ENCODE measurements around the gene TMC4.
A peak's percentile ranks its signal among the peaks of the same experiment; 100 is the strongest.
"Not testable (repeated sequence)": the region's sequence is repeated elsewhere in the genome, so short reads cannot be mapped to it uniquely, and the experiment has no call there.

Gene TMC4

DNA sequence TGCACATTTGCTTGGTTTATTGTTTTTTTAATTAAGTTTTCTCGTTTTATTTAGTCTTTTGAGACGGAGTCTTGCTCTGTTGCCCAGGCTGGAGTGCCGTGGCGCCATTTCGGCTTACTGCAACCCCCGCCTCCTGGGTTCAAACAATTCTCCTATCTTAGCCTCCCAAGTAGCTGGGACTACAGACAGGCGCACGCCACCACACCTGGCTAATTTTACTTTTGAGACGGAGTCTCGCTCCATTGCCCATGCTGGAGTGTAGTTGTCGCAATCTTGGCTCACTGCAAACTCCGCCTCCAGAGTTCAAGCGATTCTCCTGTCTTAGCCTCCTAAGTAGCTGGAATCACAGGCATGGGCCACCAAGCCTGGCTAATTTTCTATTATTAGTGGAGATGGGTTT, 29.0 kb upstream of the TMC4 start:
- no peak for DNase-seq

DNA sequence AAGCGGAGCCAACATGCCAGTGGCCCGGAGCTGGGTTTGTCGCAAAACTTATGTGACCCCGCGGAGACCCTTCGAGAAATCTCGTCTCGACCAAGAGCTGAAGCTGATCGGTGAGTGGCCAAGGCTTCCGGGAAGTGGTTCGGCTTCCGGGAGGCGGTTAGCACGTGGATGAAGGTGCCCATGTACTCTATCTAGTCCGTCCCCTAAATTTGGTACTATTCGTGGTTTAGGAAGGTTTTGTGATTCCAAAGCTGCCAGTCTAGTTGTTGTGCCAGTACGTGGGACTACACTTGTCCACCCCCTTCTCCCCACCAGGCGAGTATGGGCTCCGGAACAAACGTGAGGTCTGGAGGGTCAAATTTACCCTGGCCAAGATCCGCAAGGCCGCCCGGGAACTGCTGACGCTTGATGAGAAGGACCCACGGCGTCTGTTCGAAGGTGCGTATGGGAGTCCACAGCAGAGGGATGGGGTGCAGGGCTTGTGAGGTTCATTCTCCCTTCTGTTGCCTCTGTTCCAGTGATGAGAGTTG, 28.3 kb upstream of the TMC4 start:
- DNase-seq, result no peak

DNA sequence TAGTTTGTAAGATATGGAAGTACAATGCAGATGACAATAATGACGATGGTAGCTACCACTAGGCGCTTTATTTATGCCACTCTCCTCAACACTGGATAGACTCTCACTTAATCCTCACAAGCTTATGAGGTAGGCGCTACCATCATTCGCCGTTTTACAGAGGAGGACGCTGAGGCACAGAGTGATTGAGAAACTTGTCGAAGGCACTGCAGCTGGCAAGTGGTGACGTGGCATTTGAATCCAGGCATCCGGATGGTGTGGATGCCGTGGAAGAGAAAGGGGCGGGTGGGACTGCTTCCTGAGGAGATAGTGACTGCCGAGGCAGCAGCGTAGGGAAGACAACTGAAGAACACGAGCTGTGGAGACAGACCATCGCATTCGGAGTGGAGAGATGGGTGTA, 26.4 kb upstream of the TMC4 start:
- DNase-seq, result no peak

DNA sequence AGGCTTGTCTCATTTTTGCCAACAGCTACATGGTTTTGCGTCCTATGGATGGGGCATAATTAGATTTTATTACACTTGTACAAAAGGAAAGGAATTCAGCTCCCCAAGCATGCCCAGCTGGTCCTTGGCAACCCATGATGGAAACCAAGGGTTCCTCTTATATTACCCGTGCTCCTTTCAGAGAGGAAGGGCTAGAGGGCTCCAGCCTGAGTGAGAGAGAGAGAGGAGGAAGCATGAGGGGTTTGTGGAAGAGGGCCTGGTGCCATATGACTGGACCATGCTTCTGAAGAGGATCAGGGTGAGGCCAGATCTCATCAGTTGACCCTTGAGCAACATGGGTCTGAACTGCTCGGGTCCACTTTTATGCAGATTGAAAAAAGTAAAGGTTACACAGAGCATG, 24.2 kb upstream of the TMC4 start:
- no peak for DNase-seq

DNA sequence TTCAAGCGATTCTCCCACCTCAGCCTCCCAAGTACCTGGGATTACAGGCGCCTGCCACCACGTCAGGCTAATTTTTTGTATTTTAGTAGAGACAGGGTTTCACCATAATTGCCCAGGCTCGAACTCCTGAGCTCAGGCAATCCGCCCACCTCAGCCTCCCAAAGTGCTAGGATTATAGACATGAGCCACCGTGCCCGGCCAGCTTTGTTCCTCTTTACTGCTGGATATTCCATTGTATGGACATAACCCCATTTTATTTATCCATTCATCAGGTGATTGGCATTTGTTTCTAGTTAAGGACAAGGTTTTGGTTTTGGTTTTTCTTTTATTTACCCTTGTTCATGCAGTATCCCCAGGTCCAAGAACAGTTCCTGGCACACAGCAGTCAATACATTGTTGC, 23.6 kb upstream of the TMC4 start:
- DNase-seq, result no peak

DNA sequence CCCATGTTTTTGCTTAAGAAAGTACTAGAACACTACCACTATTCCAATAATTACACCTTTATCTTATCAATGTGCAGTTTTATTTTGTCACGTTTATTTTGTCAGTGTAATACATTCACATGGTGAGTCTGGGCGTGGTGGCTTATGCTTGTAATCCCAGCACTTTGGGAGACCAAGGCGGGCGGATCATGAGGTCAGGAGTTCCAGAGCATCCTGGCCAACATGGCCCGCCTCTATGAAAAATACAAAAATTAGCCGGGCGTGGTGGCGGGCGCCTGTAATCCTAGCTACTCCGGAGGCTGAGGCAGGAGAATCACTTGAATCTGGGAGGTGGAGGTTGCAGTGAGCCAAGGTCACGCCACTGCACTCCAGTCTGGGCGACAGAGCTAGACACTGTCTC, 21.5 kb upstream of the TMC4 start:
- not testable (repeated sequence) for DNase-seq

DNA sequence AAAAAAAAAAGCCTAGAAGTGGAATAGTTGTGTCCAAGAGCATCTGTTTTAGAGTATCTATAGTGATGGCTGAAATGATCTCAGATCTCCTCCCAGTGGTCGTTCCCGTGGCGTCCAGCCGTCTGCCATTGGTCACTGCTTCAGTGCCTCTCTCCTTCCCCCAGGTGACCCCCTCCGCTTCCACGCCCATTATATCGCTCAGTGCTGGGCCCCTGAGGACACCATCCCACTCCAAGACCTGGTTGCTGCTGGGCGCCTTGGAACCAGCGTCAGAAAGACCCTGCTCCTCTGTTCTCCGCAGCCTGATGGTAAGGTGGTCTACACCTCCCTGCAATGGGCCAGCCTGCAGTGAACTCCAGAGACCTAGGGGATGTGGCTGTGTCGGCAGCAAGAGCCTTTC, 20.1 kb upstream of the TMC4 start:
- DNase-seq, result no peak

DNA sequence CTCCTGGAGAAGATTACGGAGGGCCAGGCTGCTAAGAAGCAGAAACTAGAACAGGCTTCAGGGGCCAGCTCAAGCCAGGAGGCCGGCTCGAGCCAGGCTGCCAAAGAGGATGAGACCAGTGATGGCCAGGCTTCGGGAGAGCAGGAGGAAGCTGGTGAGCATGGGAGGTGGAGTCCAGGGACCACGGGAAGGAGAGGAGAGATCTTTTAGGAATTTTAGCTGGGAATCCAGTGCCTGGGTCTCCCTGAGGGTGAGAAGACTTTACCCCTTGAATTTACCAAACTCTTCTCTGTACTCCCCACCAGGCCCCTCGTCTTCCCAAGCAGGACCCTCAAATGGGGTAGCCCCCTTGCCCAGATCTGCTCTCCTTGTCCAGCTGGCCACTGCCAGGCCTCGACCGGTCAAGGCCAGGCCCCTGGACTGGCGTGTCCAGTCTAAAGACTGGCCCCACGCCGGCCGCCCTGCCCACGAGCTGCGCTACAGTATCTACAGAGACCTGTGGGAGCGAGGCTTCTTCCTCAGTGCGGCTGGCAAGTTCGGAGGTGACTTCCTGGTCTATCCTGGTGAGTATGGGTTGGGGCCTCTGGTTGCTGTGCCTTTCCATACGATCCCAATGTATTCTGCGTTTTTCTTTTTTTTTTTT, 19.0 kb upstream of the TMC4 start:
- no peak for DNase-seq

DNA sequence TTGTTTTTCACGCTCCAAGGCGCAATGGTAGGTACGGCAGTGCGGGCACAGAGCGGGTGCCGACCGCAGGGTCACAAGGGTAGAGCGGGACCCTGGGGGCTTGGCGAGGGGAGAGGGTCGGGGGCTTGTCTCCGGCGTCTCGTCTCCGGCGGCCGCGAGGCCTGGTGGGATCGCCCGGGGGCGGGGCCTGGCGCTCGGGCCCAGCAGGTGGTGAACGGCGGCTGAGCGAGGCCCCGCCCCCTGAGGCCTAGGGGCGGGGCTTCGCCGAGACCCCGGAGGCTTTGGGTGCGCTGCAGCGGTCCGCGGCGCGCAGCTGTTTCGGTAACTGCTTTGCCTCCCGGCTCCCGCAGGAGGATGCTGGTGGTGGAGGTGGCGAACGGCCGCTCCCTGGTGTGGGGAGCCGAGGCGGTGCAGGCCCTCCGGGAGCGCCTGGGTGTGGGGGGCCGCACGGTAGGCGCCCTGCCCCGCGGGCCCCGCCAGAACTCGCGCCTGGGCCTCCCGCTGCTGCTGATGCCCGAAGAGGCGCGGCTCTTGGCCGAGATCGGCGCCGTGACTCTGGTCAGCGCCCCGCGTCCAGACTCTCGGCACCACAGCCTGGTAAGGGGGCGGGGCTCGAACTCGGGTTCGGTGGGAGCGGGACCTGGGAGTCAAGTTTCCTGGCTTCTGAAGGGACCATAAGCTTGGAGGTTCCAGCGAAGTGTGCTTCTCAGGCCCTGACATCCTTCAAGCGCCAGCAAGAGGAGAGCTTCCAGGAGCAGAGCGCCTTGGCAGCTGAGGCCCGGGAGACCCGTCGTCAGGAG, 18.3 kb upstream of the TMC4 start, which contains the start of gene TSEN34:
TSEN34 (plus strand) TSS at position 298 of the 800 bp plus-strand sequence; CDS start at position 355, 57 bp downstream.
- peak; percentile 76 to 87 for DNase-seq

DNA sequence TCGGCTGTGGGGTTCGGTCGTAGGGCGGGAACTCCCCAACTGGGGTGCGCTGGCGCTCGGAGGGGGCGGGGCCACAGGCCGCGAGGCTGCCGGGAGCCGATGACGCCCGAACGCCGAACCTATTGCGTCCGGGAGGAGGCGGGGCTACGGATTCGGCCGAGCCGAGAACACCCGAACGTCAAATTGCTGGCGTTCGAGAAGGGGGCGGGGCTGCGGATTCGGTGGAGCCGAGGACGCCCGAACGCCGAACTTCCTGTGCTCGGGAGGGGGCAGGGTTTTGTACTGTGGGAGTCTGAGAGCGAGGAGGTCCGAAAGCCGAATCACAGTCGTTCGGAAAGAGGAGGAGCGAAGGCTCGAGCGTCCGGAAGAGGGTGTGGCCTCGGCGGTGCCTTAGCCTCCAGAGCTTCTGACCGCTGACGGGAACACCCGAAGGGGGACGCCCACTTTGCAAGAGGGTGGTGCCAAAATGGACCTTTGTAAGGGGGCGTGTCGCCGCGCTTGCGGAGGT, 17.6 kb upstream of the TMC4 start:
- peak; percentile 99 to 100 for DNase-seq

DNA sequence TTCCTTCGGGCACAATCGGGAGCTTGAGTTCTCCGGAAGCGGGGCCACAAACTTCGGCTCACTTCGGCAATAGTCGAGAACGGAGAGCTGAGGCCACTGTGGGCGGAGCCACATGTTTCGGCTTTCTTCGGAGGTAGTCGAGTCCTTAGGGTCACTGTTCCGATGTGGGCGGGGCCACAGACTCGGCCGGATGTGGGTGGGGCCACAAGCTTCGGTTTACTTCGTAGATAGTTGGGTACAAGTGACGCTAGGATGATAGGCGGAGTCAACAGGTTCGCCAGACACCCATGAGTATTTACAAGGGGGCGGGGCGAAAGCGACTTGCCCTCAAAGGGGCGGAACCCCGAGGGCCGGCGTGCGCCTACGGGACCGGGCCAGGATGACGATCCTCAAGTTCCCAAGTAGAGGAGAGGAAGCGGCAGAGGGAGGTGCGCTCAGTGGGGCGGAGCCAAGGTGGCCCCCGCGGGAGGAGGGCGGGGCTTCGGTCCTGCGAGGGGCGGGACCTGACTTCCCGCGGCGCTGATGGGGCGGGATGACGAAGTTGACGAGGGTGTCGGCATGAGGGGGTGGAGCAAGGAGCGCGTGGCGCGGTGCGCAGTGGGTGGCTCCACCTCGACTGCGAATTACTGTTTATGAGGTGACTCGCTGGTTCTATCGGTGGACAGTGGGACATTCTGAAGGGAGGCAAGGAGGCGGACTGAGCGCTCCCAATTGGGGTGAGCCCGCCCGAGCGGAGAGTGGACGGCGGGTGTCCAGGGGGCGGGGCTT, 17.0 kb upstream of the TMC4 start:
- peak; percentile 100 for DNase-seq

DNA sequence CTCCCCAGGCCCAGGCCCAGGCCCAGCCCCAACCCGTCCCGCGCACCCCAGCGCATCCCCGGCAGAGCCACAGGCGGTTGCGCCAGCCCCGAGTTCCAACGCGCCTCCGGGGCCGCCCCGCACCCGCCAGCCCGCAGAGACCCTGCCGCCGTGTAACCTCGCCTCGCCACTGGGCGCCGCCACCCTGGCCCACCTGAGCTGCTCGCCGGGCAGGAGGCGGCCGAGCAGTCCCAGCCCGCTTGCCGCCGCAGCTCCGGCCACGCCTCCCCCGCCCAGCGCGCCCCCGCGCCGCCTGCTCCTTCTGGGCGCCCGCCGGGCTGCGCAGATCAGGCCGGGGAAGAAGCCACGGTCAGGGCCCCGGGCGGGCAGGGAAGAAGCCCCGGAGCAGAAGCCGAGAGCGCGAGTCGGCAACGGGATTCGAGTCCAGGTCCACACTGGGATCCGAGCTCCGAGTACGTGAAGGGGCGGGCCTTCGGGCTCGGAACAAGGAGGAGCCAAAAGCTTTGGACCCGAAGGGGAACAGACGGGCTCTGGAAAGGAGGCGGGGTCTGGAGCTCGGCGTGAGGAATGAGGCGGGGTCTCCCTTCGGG, 16.3 kb upstream of the TMC4 start, which contains the start of gene MBOAT7:
MBOAT7 (minus strand) TSS at position 436 of the 590 bp plus-strand sequence. CDS start 1,072 bp downstream, outside the sequence.
- peak; percentile 88 to 90 for DNase-seq

DNA sequence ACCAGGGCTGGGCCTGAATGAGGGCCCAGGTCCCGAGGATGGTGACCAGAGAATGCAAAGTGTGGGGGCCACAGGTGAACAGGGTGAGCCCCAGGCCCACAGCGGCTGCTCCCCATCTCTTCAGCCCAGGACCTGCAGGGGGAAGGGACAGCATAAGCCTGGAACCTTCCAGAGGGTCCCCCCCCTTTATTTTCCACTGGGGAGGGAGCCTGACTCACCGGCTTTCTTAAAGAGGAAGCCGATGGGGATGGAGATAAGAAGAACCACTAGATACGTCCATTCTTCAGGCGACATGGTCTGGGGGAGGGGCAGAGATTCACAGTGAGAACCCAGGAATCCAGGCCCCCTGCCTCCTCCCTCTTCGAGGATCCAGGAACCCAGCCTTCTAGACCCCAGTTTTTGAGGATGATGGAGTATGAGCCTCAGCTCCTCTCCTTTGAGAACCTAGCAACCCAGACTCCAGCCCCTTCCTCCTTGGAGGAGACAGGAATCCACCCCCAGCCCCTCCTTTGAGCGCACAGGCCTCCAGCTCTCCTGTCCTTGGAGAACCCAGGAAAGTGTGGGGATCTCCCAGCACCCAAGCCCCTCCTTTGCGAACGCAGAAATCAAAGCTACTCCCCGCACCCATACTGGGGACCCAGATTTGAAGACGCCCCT, 15.4 kb upstream of the TMC4 start:
- no peak for DNase-seq

DNA sequence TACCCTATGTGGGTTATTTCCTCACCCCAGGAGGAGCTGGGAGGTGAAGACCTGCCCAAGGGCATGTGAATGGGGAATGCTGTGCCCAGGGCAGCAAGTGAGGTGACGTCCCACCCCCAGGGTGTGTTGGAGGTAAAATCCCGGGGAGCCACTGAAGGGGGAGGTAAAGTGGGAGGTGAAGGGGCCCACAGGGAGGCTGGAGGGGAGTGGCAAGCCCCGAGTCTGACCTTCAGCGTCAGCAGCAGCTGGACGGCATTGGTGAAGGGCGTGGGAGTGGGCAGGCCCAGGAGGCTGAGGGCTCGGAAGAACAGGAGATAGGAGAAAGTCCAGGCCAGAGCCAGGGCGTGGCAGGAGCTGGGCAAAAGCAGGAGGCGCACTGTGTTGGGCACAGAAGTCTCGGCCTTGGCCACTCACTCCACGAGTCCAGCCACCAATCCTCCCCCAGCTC, 14.0 kb upstream of the TMC4 start:
- DNase-seq, result no peak

DNA sequence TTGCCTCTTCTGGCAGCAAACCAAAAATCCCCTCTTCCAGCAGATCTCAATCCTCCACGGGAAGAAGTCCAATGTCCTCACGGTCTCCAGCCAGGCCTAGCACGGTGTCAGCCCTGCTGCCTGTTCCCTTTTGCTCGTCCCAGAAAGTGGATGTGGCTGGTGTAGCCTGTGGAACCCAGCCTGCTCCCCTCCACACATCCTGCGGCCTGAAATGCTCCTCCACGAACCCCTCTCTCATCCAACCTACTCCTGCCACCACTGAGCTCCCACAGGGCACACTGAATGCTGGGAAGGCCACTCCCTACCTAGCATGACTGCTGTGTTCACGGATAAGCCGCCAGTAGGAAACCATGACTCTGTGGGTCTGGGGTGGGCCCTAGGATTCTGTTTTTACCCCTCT, 13.4 kb upstream of the TMC4 start:
- no peak for DNase-seq

DNA sequence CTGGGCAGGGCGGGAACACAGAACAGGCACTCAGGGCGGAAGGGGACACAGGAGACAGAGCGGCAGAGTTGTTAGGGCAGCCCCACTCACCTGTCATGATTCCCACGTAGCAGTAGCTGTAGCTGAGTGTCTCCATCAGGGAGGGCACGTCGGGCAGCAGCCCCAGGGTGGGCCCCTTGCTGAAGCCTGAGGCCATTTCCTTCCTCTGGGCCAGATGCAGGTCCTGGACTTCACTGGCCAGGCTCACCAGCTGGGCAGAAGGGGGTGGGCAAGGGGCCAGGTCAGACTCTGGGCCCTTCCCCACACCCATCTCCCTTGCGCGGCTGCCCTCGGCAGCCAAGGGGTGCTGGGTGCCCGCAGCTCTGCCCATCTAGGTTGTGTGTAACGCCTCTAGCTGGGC, 10.5 kb upstream of the TMC4 start:
- no peak for DNase-seq

DNA sequence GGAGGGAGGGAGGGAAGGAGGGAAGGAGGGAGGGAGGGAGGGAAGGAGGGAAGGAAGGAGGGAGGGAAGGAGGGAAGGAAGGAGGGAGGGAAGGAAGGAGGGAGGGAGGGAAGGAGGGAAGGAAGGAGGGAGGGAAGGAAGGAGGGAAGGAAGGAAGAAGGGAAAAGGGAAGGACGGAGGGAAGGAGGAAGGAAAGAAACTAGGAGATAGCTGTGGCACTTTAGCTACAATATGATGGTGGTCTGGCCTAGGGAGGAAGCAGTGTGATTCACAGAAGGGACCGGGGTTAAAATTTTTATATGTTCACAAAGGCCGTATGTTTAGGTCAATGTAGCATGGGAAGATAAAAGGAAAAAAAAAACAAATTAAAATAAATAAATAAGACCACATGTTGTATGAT, 8.9 kb upstream of the TMC4 start:
- not testable (repeated sequence) for DNase-seq

DNA sequence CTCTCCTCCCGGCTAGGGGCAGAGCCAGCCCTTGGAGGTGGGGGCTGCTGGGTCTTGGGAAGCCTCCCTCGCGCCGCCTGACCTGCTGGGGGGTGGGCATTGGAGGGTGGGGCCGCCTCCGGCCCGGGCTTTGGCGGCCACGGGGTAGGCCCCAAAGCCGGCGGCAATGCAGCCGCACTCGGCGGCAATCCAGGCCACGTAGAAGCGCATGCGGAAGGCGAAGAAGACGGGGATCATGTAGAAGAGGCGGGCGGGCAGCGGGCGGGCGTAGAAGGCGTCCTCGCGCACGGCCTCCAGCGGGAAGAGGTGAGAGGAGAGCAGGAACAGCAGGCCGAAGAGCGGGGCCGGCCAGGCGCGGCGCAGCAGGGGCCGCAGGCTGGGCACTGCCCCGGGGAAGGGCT, 7.7 kb upstream of the TMC4 start:
- no peak for DNase-seq

DNA sequence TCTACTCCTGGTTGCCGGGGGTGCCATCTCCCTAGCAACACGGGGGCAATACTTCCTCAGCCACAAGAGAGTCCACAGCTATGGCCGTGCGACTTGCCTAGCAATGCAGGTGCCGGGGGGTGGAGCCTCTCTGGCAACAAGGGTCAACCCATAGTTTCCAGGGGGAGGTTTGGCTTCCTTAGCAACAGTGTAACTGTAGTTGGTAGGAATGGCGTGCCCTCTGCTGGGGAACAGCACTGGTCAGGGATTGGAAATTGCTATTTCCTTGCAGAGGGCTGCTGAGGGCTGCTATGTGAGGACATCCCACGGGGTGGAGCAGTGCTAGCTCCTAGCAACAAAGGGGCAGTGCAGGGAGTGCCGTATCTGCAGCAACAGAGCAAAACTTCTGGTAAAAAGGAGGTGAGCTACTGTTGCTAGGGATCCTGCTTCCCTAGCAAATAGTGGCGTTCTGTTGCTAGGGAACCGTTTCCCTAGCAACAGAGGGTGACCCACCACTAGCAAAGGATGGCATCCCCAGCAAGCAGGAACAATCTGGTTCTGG, 7.0 kb upstream of the TMC4 start:
- peak; percentile 54 to 71 for DNase-seq

DNA sequence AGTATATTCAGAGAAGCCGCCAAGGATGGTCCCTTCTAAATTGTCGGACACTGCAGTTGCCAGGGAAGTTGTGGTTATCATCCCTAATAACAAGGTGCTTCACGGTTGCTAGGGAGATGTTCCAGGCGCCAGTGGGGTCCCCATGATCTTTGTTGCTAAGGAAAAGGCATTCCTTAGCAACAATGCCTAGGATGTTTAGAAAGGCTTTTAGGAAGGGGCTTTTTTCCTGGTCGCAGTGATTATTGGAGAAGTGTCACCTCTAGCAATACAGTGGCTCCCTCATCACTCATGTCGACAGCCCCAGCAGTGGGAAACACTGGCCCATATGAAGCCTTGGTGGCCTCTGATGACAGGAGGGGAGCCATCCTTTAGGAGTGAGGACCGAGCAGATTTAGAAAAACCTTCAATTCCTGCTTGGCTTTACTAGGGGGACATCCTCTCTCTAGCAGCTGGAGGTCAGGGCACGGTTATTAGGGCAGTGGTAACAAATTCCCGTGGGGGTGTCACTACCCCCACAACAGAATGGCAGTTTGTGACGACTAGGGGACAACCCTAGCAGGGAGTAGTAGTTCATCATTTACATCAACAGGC, 6.4 kb upstream of the TMC4 start:
- DNase-seq, result no peak

DNA sequence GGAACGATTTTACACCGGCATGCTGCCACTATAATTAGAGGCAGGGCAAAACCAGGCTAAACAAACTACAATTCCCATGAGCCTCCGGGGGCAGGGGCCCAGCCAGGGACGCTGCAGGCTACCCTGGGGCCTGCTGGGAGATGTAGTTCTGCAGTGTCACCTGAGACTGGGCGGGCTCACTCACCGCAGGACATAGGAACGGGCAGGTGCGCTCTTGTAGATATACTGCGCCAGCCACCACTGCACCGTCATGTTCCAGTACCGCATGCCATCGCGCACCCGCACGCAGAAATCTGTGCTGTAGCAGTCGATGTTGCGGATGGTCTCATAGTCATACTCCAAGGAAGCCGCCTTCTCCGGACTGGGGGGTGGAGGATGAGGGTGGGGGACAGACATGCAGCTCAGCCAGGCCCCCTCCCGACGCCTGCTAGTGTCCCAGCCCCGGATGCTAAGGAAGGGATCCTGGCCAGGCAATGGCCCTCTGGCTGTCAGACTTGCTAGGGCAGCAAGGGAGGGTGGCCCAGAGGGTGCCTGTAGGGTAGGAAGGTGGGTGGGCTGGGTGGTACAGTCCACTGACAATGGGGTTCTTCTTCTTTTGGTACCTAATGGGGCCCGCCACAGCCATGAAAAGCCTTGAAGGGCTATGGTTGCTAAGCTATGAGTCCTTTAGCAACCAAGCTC, 5.8 kb upstream of the TMC4 start:
- peak; percentile 33 to 58 for DNase-seq

Data from NCI-H1930 (cell line).